Kidney (tissue), 14 donors: ENCODE results near the gene SERPINB6. TPM values are rescaled to one million over a fixed set of nuclear protein-coding genes. Genes with fewer than 3 reads are reported as not detected.
"Not testable (repeated sequence)": the region's sequence is repeated elsewhere in the genome, so short reads cannot be mapped to it uniquely, and the experiment has no call there.

ENCODE experiments used
- DNase-seq, 5 donors: peaks; one replicate each; pipeline ENCODE4 v3.0.0-alpha.2; 2013 to 2020
- FAIRE-seq: peaks from 2 replicates; lab custom pipeline; 2012; peaks lifted over from hg19 to GRCh38; lab: Jason Lieb, UNC
- H3K27ac ChIP-seq, 2 donors: one replicate each; pipeline ENCODE4 v1.7.0; 2013; ENCODE audit warnings: low read depth in 2 of 2, low read length in 2 of 2, inconsistent platforms in 1 of 2
- H3K27me3 ChIP-seq: one replicate; pipeline ENCODE4 v1.7.1; 2013; ENCODE audit warnings: low read length, inconsistent platforms; ENCODE audit not compliant: control insufficient read depth, insufficient read depth
- H3K36me3 ChIP-seq, 3 donors: one replicate each; pipeline versions ENCODE4 v1.7.0 to v1.7.1; 2013; ENCODE audit warnings: low read length in 3 of 3, control low read depth in 1 of 3, inconsistent platforms in 1 of 3; ENCODE audit not compliant: insufficient read depth in 3 of 3, control insufficient read depth in 2 of 3
- H3K4me1 ChIP-seq, 3 donors: one replicate each; pipeline versions ENCODE4 v1.7.0 to v1.7.1; 2013; ENCODE audit warnings: low read length in 3 of 3, inconsistent platforms in 1 of 3, low read depth in 1 of 3; ENCODE audit not compliant: control insufficient read depth in 2 of 3, insufficient read depth in 2 of 3
- H3K4me3 ChIP-seq, 3 donors: one replicate each; pipeline versions ENCODE4 v1.7.0 to v1.8.1; 2013; ENCODE audit warnings: low read length in 3 of 3, control low read depth in 1 of 3, inconsistent platforms in 1 of 3
- H3K9ac ChIP-seq, 3 donors: one replicate each; pipeline versions ENCODE4 v1.7.0 to v1.7.1; 2013; ENCODE audit warnings: low read length in 3 of 3, control low read depth in 1 of 3, inconsistent platforms in 1 of 3
- H3K9me3 ChIP-seq, 3 donors: one replicate each; pipeline versions ENCODE4 v1.7.0 to v1.7.1; 2013; ENCODE audit warnings: low read length in 3 of 3, control low read depth in 1 of 3, inconsistent platforms in 1 of 3; ENCODE audit not compliant: control insufficient read depth in 2 of 3, insufficient read depth in 1 of 3
- intact Hi-C: fragments of 100-400 bp; cut with DNase I; formaldehyde crosslinking; loops from one replicate; pipeline ENCODE4 v1.11.1; 2022
- polyA plus RNA-seq: library from polyadenylated mRNA; stranded (reverse); fragments of 350-450 nt; fragmentation: Illumina TruSeq; extraction: RNeasy Lipid Tissue Mini Kit (QIAGEN cat#74804); gene quantifications from one replicate; pipeline ENCODE4 v1.2.3, GENCODE V29; 2014; ENCODE audit warnings: low read depth, low replicate concordance; ENCODE audit not compliant: insufficient read depth
- total RNA-seq: library from RNA; stranded (reverse); fragmentation: NEBNext Ultra II Directional; extraction: Animal tissue kit (Norgen Biotek cat#: 25700); gene quantifications from one replicate; pipeline ENCODE4 v1.2.1, GENCODE V29; 2021
- TF ChIP-seq, protein P1 (sequence below): IDR thresholded peaks from 3 replicates; pipeline ENCODE4 v1.5.1; 2012; ENCODE audit warnings: mild to moderate bottlenecking, moderate library complexity, borderline replicate concordance; ENCODE audit not compliant: insufficient read depth; ENCODE audit errors: extremely low read depth
- donor health status: control.
- donor health status: control.
- donor health status: control.
- donor health status: control.
- donor health status: control.
- donor health status: DM: yes; HTN: yes; CAD: no.
- donor health status: Normal renal cell carcinoma (clear cell type).

The SERPINB6 gene
- total and polyA plus RNA-seq, 2 donors from 2014 or later = 136 to 212 TPM

DNA sequence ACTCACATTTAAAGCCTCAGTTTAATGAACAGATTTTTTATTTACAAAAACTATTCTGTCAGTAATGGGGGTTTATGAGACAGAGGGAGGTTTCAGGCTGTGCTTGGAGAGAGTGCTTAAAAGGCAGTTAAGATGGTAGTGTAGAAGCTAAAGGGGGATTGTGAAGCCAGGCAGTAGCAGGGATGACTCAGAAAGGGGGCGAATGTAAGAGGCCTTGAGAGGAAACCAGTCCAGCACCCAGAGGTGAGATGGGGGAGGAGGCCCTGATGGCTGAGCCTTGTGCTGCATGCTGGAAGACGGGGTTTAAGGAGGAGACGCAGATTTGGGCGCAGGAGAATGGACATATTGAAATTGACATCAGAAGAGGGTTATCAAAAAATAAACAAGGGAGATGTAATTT is 61.6 kb downstream of the SERPINB6 start:
- H3K9ac ChIP-seq = no peak overlapping the region
- no peak overlapping the region for H3K4me3 ChIP-seq
- DNase-seq = no peak
- no peaks in the 10 kb centered on the region for H3K36me3 ChIP-seq
- no peaks in the 10 kb centered on the region for H3K4me1 ChIP-seq
- intact Hi-C loops = loop anchor here (10.0 kb wide), 1 partner anchor 65 kb away; the partner anchor contains the start of gene SERPINB1
- H3K9me3 ChIP-seq = no peaks in the 10 kb centered on the region
- TF ChIP-seq, protein P1, sequence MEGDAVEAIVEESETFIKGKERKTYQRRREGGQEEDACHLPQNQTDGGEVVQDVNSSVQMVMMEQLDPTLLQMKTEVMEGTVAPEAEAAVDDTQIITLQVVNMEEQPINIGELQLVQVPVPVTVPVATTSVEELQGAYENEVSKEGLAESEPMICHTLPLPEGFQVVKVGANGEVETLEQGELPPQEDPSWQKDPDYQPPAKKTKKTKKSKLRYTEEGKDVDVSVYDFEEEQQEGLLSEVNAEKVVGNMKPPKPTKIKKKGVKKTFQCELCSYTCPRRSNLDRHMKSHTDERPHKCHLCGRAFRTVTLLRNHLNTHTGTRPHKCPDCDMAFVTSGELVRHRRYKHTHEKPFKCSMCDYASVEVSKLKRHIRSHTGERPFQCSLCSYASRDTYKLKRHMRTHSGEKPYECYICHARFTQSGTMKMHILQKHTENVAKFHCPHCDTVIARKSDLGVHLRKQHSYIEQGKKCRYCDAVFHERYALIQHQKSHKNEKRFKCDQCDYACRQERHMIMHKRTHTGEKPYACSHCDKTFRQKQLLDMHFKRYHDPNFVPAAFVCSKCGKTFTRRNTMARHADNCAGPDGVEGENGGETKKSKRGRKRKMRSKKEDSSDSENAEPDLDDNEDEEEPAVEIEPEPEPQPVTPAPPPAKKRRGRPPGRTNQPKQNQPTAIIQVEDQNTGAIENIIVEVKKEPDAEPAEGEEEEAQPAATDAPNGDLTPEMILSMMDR = no peak
- FAIRE-seq = no peak
- no peak overlapping the region for H3K27ac ChIP-seq
- no peaks in the 10 kb centered on the region for H3K27me3 ChIP-seq

DNA sequence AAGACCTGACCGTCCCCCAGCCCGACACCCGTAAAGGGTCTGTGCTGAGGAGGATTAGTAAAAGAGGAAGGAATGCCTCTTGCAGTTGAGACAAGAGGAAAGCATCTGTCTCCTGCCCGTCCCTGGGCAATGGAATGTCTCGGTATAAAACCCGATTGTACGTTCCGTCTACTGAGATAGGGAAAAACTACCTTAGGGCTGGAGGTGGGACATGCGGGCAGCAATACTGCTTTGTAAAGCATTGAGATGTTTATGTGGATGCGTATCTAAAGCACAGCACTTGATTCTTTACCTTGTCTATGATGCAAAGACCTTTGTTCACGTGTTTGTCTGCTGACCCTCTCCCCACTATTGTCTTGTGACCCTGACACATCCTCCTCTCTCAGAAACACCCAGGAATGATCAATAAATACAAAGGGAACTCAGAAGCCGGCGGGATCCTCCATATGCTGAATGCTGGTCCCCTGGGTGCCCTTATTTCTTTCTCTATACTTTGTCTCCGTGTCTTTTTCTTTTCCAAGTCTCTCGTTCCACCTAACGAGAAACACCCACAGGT is 62.2 kb downstream of the SERPINB6 start:
- H3K36me3 ChIP-seq, H3K9me3 ChIP-seq, FAIRE-seq, DNase-seq, H3K27me3 ChIP-seq, H3K4me3 ChIP-seq, H3K4me1 ChIP-seq, H3K27ac ChIP-seq, intact Hi-C loops, H3K9ac ChIP-seq: not testable (repeated sequence)

DNA sequence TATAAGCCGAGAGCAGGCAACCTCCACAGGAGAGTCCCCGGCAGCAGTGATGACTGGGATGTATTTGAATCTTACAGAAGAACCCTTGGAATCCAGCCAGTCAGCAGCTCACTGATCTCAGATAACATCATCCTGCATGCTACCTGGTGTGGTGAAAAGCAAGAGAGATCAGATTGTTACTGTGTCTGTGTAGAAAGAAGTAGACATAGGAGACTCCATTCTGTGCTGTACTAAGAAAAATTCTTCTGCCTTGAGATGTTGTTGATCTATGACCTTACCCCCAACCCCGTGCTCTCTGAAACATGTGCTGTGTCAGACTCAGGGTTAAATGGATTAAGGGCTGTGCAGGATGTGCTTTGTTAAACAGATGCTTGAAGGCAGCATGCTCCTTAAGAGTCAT is 62.9 kb downstream of the SERPINB6 start:
- FAIRE-seq, H3K4me3 ChIP-seq, H3K36me3 ChIP-seq, H3K27me3 ChIP-seq, intact Hi-C loops, H3K4me1 ChIP-seq, H3K27ac ChIP-seq, H3K9me3 ChIP-seq, H3K9ac ChIP-seq: not testable (repeated sequence)
- peak in 1 of 5 donors; percentile 39 for DNase-seq

DNA sequence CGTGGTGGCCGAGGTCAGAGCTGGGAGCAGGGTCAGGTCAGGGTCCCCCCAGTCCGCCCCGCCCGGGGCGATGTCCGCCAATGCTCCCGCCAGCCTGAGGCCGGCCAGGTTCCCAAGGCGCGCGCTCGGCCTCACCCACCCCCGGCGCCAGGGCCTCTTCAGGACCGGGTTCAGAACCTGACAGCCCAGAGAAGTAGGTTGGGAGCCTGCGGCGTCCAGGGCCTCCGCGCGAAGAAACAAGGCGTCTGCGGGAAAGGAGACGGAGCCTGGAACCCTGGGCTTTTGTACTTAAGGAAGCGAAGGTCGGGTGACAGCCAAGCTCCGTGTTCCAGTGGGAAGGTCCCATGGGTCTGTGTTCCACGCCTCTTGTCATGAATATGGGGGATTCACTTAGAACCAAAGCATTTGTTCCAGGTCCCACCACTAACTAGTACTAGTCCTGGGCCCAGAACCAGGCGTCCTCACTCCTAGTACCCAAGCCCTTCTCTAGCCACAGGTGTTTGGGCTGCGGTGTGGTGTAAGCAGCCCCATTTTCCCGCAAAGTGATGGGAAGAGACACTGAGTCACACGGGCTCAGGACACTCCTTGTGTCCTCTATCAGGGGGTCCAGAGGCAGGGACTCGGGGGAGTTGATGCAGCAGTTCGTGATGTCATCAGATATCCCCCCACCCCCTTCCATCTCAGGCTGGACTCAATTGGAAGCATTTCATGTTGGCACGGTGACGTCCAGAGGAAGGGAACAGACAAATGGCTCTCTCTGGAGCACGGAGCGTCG is 67.8 kb downstream of the SERPINB6 start:
- DNase-seq, H3K9ac ChIP-seq, H3K36me3 ChIP-seq, FAIRE-seq, H3K4me1 ChIP-seq, H3K9me3 ChIP-seq, H3K27me3 ChIP-seq, intact Hi-C loops: not testable (repeated sequence)
- Histone ChIP-seq H3K27ac (peak overlapping the region in 1 of 2 donors; percentile 63), H3K4me3 (peak overlapping the region in 2 of 3 donors; percentile 60 to 71)

DNA sequence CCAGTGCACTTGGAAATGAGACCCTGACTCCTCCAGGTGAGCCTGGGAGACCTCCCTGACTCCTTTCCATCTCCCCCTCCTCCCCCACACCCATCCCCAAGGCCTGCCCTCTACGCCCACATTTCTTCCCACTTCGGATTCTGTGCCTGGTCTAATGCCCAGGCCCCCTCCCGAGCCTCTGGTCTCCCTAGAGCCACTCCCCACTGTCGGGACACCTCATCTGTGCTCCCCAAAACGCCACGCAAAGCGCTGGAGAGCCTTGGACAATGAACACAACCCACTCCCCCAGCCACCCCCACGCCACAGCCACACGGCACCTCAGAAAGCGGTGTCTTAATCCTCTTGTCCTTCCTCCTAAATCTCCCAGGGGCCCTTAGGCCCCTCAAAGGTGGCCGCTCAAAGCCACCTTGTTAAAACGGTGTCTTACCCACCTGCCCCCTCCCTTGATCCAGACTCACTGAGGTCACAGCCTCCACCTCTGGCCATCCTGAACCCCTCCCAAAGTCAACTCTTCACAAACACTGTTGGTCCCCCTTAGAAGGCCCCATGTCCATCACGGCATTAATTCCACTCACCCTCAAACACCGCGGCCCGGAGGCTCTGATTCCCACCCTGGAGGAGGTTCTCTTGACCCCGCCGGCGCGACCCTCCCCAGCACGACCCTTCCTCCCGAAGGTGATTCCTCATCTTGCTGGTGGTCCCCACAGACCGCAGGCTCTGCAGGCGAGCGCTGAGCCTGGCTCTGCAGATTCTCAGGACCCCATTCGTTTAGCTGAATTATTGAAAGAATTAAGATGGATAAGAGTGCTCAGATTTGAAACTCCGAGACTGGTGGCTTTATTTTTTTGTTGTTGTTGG is 69.5 kb downstream of the SERPINB6 start:
- Histone ChIP-seq H3K4me3 (peak overlapping the region; percentile 60 to 79 (median 71)), H3K9ac (peak overlapping the region in 1 of 3 donors; percentile 58), H3K27ac (peak overlapping the region; percentile 63 to 85)
- H3K27me3 ChIP-seq, DNase-seq, H3K4me1 ChIP-seq, intact Hi-C loops, H3K9me3 ChIP-seq, FAIRE-seq, H3K36me3 ChIP-seq: not testable (repeated sequence)
